HCT116 (cell line): ENCODE data around the gene ART5. TPM values are rescaled to one million over a fixed set of nuclear protein-coding genes. Genes with fewer than 3 reads are reported as not detected.
"Not testable (repeated sequence)": the region's sequence is repeated elsewhere in the genome, so short reads cannot be mapped to it uniquely, and the experiment has no call there.

Experiments
- ATAC-seq: fragments of 200-7000 bp; cut with Tn5 transposase; 2 replicates; pipeline ENCODE4 v1.9.1; 2020; ENCODE audit warnings: mild to moderate bottlenecking, moderate library complexity
- BruUV-seq: library from RNA; stranded (reverse); fragments of 400-500 nt; replicated peaks from 2 replicates; lab custom pipeline; 2021; lab: Mats Ljungman, UMichigan
- CTCF ChIA-PET: fragments of 300-600 bp; sonication (Branson Sonifier 250); formaldehyde crosslinking; loops from one replicate; lab custom pipeline; 2021; ENCODE audit warnings: antibody characterized with exemption; lab: Charles Lee
- POLR2A ChIA-PET: fragments of 300-600, 350-600 bp; sonication (Branson Sonifier 250); formaldehyde crosslinking; loops from one replicate; lab custom pipeline; 2021; ENCODE audit warnings: antibody characterized with exemption; lab: Charles Lee
- RAD21 ChIA-PET, 2 experiments: fragments of 300-600 bp; sonication (Branson Sonifier 250); formaldehyde crosslinking; loops; one replicate each; lab custom pipeline; 2023; ENCODE audit warnings: low total read pairs in 2 of 2; ENCODE audit not compliant: uncharacterized antibody in 2 of 2, unreplicated experiment in 2 of 2, low non-redundant PET in 1 of 2; lab: Charles Lee
- DNase-seq: peaks from one replicate; pipeline ENCODE4 v3.0.0-alpha.2; 2010; ENCODE audit warnings: low read depth, low spot score
- H2AFZ ChIP-seq: fragments of 200-600 bp; shearing (Covaris generic), sonication (generic); 2 replicates; pipeline ENCODE4 v1.6.1; 2017; ENCODE audit warnings: low read depth, mixed run types, mixed read lengths, antibody characterized with exemption, low read length; ENCODE audit not compliant: poor library complexity, severe bottlenecking
- H3K27ac ChIP-seq: 2 replicates; pipeline ENCODE4 v1.5.1; 2012; ENCODE audit warnings: low read depth, low read length
- H3K27me3 ChIP-seq: fragments of 200-600 bp; sonication (generic); 2 replicates; pipeline ENCODE4 v1.6.1; 2016; ENCODE audit warnings: mixed run types, low read length, mixed read lengths; ENCODE audit not compliant: insufficient read depth
- H3K36me3 ChIP-seq, 2 experiments: fragments of 200-500 bp in 1 of 2; fragments of 200-600 bp in 1 of 2; sonication (Bioruptor generic) in 1 of 2; sonication (generic) in 1 of 2; 2 replicates each; pipeline versions ENCODE4 v1.5.1 to v1.6.1; 2014 to 2016; ENCODE audit warnings: low read length in 2 of 2, inconsistent platforms in 1 of 2, mixed read lengths in 1 of 2, mixed run types in 1 of 2; ENCODE audit not compliant: insufficient read depth in 2 of 2, control insufficient read depth in 1 of 2
- H3K4me1 ChIP-seq, 2 experiments: fragments of 200-600 bp in 1 of 2; sonication (generic) in 1 of 2; 2 replicates each; pipeline versions ENCODE4 v1.5.1 to v1.6.1; 2012 to 2017; ENCODE audit warnings: low read length in 2 of 2, inconsistent platforms in 1 of 2, mild to moderate bottlenecking in 1 of 2, mixed read lengths in 1 of 2, mixed run types in 1 of 2, moderate library complexity in 1 of 2; ENCODE audit not compliant: insufficient read depth in 2 of 2, control insufficient read depth in 1 of 2
- H3K4me2 ChIP-seq: fragments of 200-600 bp; sonication (generic); 2 replicates; pipeline ENCODE4 v1.6.1; 2017; ENCODE audit warnings: mixed run types, low read length, mixed read lengths
- H3K4me3 ChIP-seq, 2 experiments: fragments of 200-600 bp in 1 of 2; sonication (generic) in 1 of 2; replicated peaks in 1 of 2; 2 replicates each; pipeline ENCODE4 v1.5.1; 2011 to 2016; ENCODE audit warnings: low read length in 2 of 2, control low read depth in 1 of 2, low read depth in 1 of 2, mild to moderate bottlenecking in 1 of 2, mixed read lengths in 1 of 2, mixed run types in 1 of 2
- H3K79me2 ChIP-seq: fragments of 200-600 bp; sonication (generic); 2 replicates; pipeline ENCODE4 v1.6.1; 2017; ENCODE audit warnings: mild to moderate bottlenecking, mixed run types, low read length, moderate library complexity, mixed read lengths; ENCODE audit not compliant: insufficient read depth
- H3K9ac ChIP-seq: fragments of 200-600 bp; sonication (generic); 2 replicates; pipeline ENCODE4 v1.6.1; 2016; ENCODE audit warnings: low read length, mixed read lengths
- H3K9me2 ChIP-seq: fragments of 200-600 bp; sonication (generic), shearing (Covaris generic); 2 replicates; pipeline ENCODE4 v1.6.1; 2017; ENCODE audit warnings: mixed run types, mild to moderate bottlenecking, moderate library complexity; ENCODE audit not compliant: insufficient read depth
- H3K9me3 ChIP-seq, 2 experiments: fragments of 200-500 bp in 1 of 2; fragments of 200-600 bp in 1 of 2; sonication (Bioruptor generic) in 1 of 2; sonication (generic) in 1 of 2; 2 replicates each; pipeline ENCODE4 v1.6.1; 2014 to 2017; ENCODE audit warnings: low read length in 2 of 2, mixed read lengths in 2 of 2, inconsistent platforms in 1 of 2, low read depth in 1 of 2, mild to moderate bottlenecking in 1 of 2, mixed run types in 1 of 2, moderate library complexity in 1 of 2; ENCODE audit not compliant: control insufficient read depth in 1 of 2, insufficient read depth in 1 of 2
- H4K20me1 ChIP-seq: fragments of 200-600 bp; sonication (generic), shearing (Covaris generic); 2 replicates; pipeline ENCODE4 v1.6.1; 2017; ENCODE audit warnings: mixed run types, mild to moderate bottlenecking, moderate library complexity; ENCODE audit not compliant: insufficient read depth
- EZH2 ChIP-seq: fragments of 200-600 bp; sonication (generic); IDR thresholded peaks from 2 replicates; pipeline ENCODE4 v1.6.1; 2017; ENCODE audit warnings: antibody characterized with exemption, mixed run types
- EZH2phosphoT487 ChIP-seq: fragments of 200-600 bp; IDR thresholded peaks from 2 replicates; pipeline ENCODE4 v1.6.1; 2018; ENCODE audit warnings: antibody characterized with exemption, borderline replicate concordance
- POLR2AphosphoS5 ChIP-seq: IDR thresholded peaks from 2 replicates; pipeline ENCODE4 v1.6.1; 2011; ENCODE audit warnings: mild to moderate bottlenecking, low read depth, low read length, moderate library complexity
- ZFX ChIP-seq: fragments of 450-650 bp; IDR thresholded peaks from 2 replicates; pipeline ENCODE4 v1.6.1; 2017
- ZNF274 ChIP-seq: fragments of 200-500 bp; sonication (Bioruptor generic); IDR thresholded peaks from 2 replicates; pipeline ENCODE4 v1.6.1; 2014; ENCODE audit warnings: mild to moderate bottlenecking, low read depth, low read length, inconsistent platforms
- intact Hi-C: fragments of 100-400 bp; cut with micrococcal nuclease; formaldehyde crosslinking; loops from 2 replicates; pipeline ENCODE4 v1.10.0; 2022
- total RNA-seq: library from RNA; stranded (reverse); gene quantifications from one replicate; pipeline ENCODE4 v1.2.1, GENCODE V29; 2021; ENCODE audit not compliant: unreplicated experiment
- TF ChIP-seq, protein P1 (sequence below): IDR thresholded peaks from 2 replicates; pipeline ENCODE4 v1.6.1; 2012; ENCODE audit warnings: low read depth

Gene ART5
- total RNA-seq, 1 experiment from 2014 or later: 5.6 TPM

- Histone ChIP-seq H4K20me1 (no peaks in the 10 kb centered on the region), H3K4me2 (no peak overlapping the region), H3K27me3 (peaks cover 13% of the 10 kb centered on the region; the same call in 1 of the 2 replicates), H3K4me1 (no peaks in the 10 kb centered on the region), H3K27ac (no peak overlapping the region), H3K9me3 (no peaks in the 10 kb centered on the region), H3K36me3 (no peaks in the 10 kb centered on the region), H2AFZ (no peak overlapping the region), H3K9ac (no peak overlapping the region), H3K79me2 (no peaks in the 10 kb centered on the region), H3K4me3 (no peak overlapping the region), H3K9me2 (no peaks in the 10 kb centered on the region)
- ATAC-seq (no peak), DNase-seq (no peak)
- ChIA-PET CTCF (no interaction called here), RAD21 (no interaction called here), POLR2A (no interaction called here)
- intact Hi-C loops: no loop called here
- TF ChIP-seq EZH2 (no peak), EZH2phosphoT487 (no peak), ZFX (no peak), POLR2AphosphoS5 (no peak), ZNF274 (no peak)
- TF ChIP-seq, protein P1, sequence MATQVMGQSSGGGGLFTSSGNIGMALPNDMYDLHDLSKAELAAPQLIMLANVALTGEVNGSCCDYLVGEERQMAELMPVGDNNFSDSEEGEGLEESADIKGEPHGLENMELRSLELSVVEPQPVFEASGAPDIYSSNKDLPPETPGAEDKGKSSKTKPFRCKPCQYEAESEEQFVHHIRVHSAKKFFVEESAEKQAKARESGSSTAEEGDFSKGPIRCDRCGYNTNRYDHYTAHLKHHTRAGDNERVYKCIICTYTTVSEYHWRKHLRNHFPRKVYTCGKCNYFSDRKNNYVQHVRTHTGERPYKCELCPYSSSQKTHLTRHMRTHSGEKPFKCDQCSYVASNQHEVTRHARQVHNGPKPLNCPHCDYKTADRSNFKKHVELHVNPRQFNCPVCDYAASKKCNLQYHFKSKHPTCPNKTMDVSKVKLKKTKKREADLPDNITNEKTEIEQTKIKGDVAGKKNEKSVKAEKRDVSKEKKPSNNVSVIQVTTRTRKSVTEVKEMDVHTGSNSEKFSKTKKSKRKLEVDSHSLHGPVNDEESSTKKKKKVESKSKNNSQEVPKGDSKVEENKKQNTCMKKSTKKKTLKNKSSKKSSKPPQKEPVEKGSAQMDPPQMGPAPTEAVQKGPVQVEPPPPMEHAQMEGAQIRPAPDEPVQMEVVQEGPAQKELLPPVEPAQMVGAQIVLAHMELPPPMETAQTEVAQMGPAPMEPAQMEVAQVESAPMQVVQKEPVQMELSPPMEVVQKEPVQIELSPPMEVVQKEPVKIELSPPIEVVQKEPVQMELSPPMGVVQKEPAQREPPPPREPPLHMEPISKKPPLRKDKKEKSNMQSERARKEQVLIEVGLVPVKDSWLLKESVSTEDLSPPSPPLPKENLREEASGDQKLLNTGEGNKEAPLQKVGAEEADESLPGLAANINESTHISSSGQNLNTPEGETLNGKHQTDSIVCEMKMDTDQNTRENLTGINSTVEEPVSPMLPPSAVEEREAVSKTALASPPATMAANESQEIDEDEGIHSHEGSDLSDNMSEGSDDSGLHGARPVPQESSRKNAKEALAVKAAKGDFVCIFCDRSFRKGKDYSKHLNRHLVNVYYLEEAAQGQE: no peak
- BruUV-seq: no TSS peak
Measured at GRCh38 chr11:3658252-3658651, 16.5 kb upstream of the ART5 start.

DNA sequence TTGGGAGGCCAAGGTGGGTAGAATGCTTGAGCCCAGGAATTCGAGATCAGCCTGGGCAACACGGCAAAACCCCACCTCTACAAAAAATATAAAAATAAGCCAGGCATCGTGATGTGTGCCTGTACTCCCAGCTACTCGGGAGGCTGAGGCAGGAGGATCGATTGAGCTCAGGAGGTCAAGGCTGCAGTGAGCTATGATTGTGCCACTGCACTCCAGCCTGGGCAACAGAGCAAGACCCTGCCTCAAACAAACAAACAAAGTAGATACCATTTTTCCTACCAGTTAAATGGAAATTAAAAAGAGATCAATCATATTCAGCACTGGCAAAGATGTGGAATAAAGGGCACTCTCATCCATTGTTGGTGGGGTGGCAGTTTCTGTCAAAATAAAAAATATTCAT, 15.5 kb upstream of the ART5 start:
- H4K20me1 ChIP-seq, ATAC-seq, intact Hi-C loops, BruUV-seq, H3K9ac ChIP-seq, H2AFZ ChIP-seq, H3K9me2 ChIP-seq, H3K79me2 ChIP-seq, H3K9me3 ChIP-seq, POLR2A ChIA-PET, H3K4me2 ChIP-seq, CTCF ChIA-PET, H3K4me1 ChIP-seq, H3K4me3 ChIP-seq, H3K36me3 ChIP-seq, DNase-seq, RAD21 ChIA-PET, H3K27ac ChIP-seq: not testable (repeated sequence)
- peaks cover 13% of the 10 kb centered on the region; the same call in 1 of the 2 replicates for H3K27me3 ChIP-seq
